ENCODE results near the gene CALML4.

- TF ChIP-seq EZH2 (IDR thresholded peaks at IDR 0.05; ENCODE audit: low read depth) (no peak), CTCF (conservative IDR thresholded peaks at IDR 0.05) (no peak)
These were observed 13.2 kb upstream of the CALML4 start for GRCh38 chr15:68218331-68218730.
